HL-60 (cell line): ENCODE measurements around the gene ZGPAT.

ENCODE experiments used
- DNase-seq, 2 experiments: peaks; one replicate each; pipeline ENCODE4 v3.0.0-alpha.2; 2010 to 2020; ENCODE audit warnings: low read depth in 1 of 2, low spot score in 1 of 2
- H3K27ac ChIP-seq: fragments of 250-450 bp; sonication (Bioruptor Pico); replicated peaks from 2 replicates; pipeline ENCODE4 v1.5.1; 2020; ENCODE audit warnings: mild to moderate bottlenecking, moderate library complexity
- H3K27me3 ChIP-seq: fragments of 250-450 bp; sonication (Bioruptor Pico); 2 replicates; pipeline ENCODE4 v1.5.1; 2021; ENCODE audit warnings: mild to moderate bottlenecking, moderate library complexity; ENCODE audit not compliant: insufficient read depth, poor library complexity, severe bottlenecking
- H3K4me3 ChIP-seq: replicated peaks from 2 replicates; pipeline ENCODE4 v1.5.1; 2011; ENCODE audit warnings: mild to moderate bottlenecking, control low read depth, low read length; ENCODE audit not compliant: insufficient read depth
- CTCF ChIP-seq: IDR thresholded peaks from one replicate; pipeline ENCODE4 v1.5.1; 2011; ENCODE audit warnings: low read length, control low read depth, inconsistent platforms; ENCODE audit not compliant: insufficient read depth
- GABPA ChIP-seq: IDR thresholded peaks from 2 replicates; pipeline ENCODE4 v1.6.1; 2012; ENCODE audit warnings: low read depth
- POLR2AphosphoS5 ChIP-seq: IDR thresholded peaks from 2 replicates; pipeline ENCODE4 v1.6.1; 2012; ENCODE audit warnings: low read depth
- REST ChIP-seq: IDR thresholded peaks from 2 replicates; pipeline ENCODE4 v1.6.1; 2012; ENCODE audit warnings: low read depth; ENCODE audit not compliant: insufficient replicate concordance
- SPI1 ChIP-seq: IDR thresholded peaks from 2 replicates; pipeline ENCODE4 v1.6.1; 2012; ENCODE audit warnings: low read depth, mild to moderate bottlenecking, borderline replicate concordance

Gene ZGPAT

GRCh38 chr20:63689046-63690002 is 18.5 kb upstream of the ZGPAT start:
- DNase-seq, result no peak
- Histone ChIP-seq H3K4me3 (no peak overlapping the region), H3K27ac (no peak overlapping the region), H3K27me3 (no peaks in the 10 kb centered on the region)
- no peak for TF ChIP-seq SPI1
- TF ChIP-seq GABPA, result no peak
- TF ChIP-seq REST, result no peak
- TF ChIP-seq POLR2AphosphoS5, result no peak
- no peak for TF ChIP-seq CTCF

- DNase-seq, result no peak
- no peak for TF ChIP-seq SPI1
- no peak; the same call in 1 of the 2 replicates for TF ChIP-seq POLR2AphosphoS5
- no peak for TF ChIP-seq CTCF
- no peak for TF ChIP-seq REST
- TF ChIP-seq GABPA, result no peak
- Histone ChIP-seq H3K27me3 (no peaks in the 10 kb centered on the region), H3K4me3 (no peak overlapping the region), H3K27ac (no peak overlapping the region)
Observed at GRCh38 chr20:63690003-63690897, 17.6 kb upstream of the ZGPAT start.

GRCh38 chr20:63690898-63691710 is 16.7 kb upstream of the ZGPAT start:
- H3K27ac ChIP-seq, result no peak overlapping the region
- no peak for DNase-seq
- H3K27me3 ChIP-seq, result no peaks in the 10 kb centered on the region
- H3K4me3 ChIP-seq, result no peak overlapping the region
- TF ChIP-seq REST (no peak), POLR2AphosphoS5 (no peak), SPI1 (no peak), GABPA (no peak)
